Measurements from ENCODE around the gene ILRUN.

DNA sequence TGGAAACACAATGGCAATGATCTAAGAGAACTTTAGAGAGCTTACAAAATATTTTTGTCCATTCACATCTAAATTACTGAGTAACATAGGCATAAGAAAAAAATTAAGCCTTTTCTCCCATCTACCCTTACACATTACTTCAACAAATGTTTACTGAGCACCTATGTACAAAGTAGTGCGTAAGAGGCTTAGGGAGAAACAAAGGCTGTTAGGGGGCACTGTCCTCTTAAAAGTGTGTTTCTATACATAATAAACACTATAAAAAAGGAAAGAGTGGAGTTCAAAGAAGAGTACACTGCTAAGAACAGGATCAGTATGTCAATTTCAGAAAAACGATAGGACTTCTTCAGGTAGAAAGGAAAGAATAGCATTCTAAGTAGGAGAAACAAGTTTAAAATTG, 12.2 kb downstream of the ILRUN start:
- TF ChIP-seq, protein P1, sequence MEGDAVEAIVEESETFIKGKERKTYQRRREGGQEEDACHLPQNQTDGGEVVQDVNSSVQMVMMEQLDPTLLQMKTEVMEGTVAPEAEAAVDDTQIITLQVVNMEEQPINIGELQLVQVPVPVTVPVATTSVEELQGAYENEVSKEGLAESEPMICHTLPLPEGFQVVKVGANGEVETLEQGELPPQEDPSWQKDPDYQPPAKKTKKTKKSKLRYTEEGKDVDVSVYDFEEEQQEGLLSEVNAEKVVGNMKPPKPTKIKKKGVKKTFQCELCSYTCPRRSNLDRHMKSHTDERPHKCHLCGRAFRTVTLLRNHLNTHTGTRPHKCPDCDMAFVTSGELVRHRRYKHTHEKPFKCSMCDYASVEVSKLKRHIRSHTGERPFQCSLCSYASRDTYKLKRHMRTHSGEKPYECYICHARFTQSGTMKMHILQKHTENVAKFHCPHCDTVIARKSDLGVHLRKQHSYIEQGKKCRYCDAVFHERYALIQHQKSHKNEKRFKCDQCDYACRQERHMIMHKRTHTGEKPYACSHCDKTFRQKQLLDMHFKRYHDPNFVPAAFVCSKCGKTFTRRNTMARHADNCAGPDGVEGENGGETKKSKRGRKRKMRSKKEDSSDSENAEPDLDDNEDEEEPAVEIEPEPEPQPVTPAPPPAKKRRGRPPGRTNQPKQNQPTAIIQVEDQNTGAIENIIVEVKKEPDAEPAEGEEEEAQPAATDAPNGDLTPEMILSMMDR (conservative IDR thresholded peaks at IDR 0.05; ENCODE audit: low read depth in 2 of 2): no peak
- TF ChIP-seq ZNF331 (CRISPR knock-in tag; IDR thresholded peaks at IDR 0.05; ENCODE audit: low read depth): no peak
- no peak for TF ChIP-seq EZH2 (IDR thresholded peaks at IDR 0.05; ENCODE audit: low read depth, unreplicated experiment)
- TF ChIP-seq EZH2phosphoT487 (IDR thresholded peaks at IDR 0.05; ENCODE audit: unreplicated experiment): no peak
- TF ChIP-seq POLR2AphosphoS5 (IDR thresholded peaks at IDR 0.05; ENCODE audit: low read depth): no peak
- no peak for TF ChIP-seq JUNB (IDR thresholded peaks at IDR 0.05; ENCODE audit: unreplicated experiment)
- TF ChIP-seq CREB1 (CRISPR knock-in tag; IDR thresholded peaks at IDR 0.05; ENCODE audit: low read depth): no peak
- TF ChIP-seq, protein P2, sequence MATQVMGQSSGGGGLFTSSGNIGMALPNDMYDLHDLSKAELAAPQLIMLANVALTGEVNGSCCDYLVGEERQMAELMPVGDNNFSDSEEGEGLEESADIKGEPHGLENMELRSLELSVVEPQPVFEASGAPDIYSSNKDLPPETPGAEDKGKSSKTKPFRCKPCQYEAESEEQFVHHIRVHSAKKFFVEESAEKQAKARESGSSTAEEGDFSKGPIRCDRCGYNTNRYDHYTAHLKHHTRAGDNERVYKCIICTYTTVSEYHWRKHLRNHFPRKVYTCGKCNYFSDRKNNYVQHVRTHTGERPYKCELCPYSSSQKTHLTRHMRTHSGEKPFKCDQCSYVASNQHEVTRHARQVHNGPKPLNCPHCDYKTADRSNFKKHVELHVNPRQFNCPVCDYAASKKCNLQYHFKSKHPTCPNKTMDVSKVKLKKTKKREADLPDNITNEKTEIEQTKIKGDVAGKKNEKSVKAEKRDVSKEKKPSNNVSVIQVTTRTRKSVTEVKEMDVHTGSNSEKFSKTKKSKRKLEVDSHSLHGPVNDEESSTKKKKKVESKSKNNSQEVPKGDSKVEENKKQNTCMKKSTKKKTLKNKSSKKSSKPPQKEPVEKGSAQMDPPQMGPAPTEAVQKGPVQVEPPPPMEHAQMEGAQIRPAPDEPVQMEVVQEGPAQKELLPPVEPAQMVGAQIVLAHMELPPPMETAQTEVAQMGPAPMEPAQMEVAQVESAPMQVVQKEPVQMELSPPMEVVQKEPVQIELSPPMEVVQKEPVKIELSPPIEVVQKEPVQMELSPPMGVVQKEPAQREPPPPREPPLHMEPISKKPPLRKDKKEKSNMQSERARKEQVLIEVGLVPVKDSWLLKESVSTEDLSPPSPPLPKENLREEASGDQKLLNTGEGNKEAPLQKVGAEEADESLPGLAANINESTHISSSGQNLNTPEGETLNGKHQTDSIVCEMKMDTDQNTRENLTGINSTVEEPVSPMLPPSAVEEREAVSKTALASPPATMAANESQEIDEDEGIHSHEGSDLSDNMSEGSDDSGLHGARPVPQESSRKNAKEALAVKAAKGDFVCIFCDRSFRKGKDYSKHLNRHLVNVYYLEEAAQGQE (IDR thresholded peaks at IDR 0.05; ENCODE audit: unreplicated experiment): no peak

Data from GM23338 (cell line).